ENCODE results near the gene DUSP22.

The DUSP22 gene

DNA sequence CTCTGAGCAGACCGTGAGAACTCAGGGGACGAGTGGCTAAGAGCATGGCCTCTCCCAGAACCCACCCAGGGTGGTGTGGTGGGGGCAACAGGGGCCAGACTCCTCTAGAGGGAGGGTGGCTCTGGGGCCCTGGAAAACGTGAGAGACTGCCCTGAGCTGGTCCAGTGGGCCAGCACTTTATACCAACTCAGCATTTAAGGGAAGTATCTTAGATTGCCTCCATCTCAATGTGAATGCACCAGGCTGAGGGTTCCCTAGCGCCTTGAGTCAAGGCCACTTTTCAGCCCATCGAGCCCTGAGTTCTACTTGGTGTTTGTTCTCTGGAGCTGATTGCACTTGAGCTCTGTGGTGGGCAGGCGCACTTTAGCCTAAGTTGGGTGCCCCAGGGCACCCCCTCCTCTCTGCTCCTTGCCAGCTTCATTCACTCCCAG is 57.2 kb downstream of the DUSP22 start:
- no peak for DNase-seq (ENCODE audit: low read depth in 3 of 3, low spot score in 1 of 3)

- DNase-seq (ENCODE audit: low read depth in 3 of 3, low spot score in 1 of 3): no peak
Observed at GRCh38 chr6:350371-350770, 58.1 kb downstream of the DUSP22 start.

GRCh38 chr6:351011-351866 is 59.0 kb downstream of the DUSP22 start:
- DNase-seq (ENCODE audit: low read depth in 3 of 3, low spot score in 1 of 3): no peak

- no peak for DNase-seq (ENCODE audit: low read depth in 3 of 3, low spot score in 1 of 3)
Observed at GRCh38 chr6:351867-352289, 59.6 kb downstream of the DUSP22 start.

DNA sequence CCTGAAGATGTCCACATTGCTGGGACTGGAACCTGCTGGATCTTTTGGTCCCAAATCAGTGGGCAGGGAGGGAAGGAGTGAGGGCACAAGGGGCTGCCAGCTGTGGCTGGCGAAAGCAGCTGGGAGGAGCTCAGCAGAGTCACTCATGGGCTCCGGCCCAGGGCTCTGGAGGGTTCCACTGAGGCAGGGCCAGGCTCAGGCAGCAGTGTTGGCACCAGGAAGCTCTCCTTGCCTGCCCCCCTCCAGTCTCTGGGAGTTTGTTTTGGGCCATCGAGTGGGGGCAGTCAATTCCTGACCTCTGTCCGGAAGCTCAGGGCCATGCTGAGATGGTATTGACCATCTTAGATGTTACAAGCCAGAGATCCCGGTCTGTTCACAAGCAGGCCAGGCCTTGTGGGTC is 60.2 kb downstream of the DUSP22 start:
- DNase-seq (ENCODE audit: low read depth in 3 of 3, low spot score in 1 of 3): no peak

GRCh38 chr6:352896-353470 is 60.7 kb downstream of the DUSP22 start:
- no peak for DNase-seq (ENCODE audit: low read depth in 3 of 3, low spot score in 1 of 3)

- DNase-seq (ENCODE audit: low read depth in 3 of 3, low spot score in 1 of 3): no peak
Observed at GRCh38 chr6:353642-354614, 61.6 kb downstream of the DUSP22 start.

DNA sequence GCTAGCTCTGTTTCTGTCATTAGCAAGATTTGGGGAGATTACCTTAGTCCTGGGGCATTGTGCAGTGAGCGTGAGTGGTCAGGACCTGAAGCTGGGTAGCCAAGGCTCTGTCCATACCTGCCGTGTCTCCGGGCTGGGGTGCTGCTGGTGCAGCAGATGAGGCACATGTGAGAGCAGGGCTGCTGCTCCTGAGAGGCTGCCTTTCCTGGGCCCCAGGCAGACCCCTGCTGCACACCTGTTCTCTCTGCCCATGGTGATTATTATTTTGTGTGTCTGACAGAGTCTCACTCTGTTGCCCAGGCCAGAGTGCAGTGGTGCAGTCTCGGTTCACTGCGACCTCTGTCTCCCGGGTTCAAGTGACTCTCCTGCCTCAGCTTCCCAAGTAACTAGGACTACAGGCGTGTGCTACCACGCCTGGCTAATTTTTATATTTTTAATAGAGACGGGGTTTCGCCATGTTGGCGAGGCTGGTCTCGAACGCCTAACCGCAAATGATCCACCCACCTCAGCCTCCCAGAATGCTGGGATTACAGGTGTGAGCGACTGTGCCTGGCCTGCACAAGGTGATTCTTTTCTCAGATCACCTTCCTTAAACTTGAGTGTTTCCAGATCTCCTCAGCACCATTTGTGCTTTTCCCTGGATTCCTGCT is 62.5 kb downstream of the DUSP22 start:
- DNase-seq (ENCODE audit: low read depth in 3 of 3, low spot score in 1 of 3): no peak

- no peak for DNase-seq (ENCODE audit: low read depth in 3 of 3, low spot score in 1 of 3)
Observed at GRCh38 chr6:355373-356208, 63.3 kb downstream of the DUSP22 start.

GRCh38 chr6:356828-357251 is 64.6 kb downstream of the DUSP22 start:
- no peak for DNase-seq (ENCODE audit: low read depth in 3 of 3, low spot score in 1 of 3)

DNA sequence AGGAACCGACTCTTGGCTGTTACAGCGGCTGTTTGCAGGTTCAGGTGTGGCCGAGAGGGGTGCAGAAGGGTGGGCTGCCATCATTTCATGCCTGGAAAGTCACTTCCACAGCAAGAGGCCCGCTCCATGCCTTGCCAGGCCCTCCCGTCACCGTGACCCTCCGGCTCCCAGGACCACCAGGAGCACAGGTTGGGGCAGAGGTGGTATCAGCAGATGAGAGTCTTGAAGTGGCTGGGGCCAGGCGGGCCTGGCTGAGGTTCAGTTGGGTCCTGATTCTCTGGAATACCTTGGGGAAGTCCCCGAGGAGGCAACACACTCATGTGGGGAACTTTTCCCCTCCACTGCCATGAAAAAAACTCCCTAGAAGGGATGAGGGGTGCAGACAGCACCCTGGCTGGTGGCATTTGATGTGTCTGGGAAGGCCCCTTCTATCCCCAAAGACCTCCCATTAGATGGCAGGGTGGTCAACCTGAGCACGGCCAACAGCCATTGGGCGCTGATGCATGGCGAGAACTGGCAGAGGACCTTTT is 65.0 kb downstream of the DUSP22 start:
- no peak for DNase-seq (ENCODE audit: low read depth in 3 of 3, low spot score in 1 of 3)

- no peak for DNase-seq (ENCODE audit: low read depth in 3 of 3, low spot score in 1 of 3)
Observed at GRCh38 chr6:357791-358341, 65.6 kb downstream of the DUSP22 start.

- no peak for DNase-seq (ENCODE audit: low read depth in 3 of 3, low spot score in 1 of 3)
Observed at GRCh38 chr6:358432-358831, 66.1 kb downstream of the DUSP22 start.

DNA sequence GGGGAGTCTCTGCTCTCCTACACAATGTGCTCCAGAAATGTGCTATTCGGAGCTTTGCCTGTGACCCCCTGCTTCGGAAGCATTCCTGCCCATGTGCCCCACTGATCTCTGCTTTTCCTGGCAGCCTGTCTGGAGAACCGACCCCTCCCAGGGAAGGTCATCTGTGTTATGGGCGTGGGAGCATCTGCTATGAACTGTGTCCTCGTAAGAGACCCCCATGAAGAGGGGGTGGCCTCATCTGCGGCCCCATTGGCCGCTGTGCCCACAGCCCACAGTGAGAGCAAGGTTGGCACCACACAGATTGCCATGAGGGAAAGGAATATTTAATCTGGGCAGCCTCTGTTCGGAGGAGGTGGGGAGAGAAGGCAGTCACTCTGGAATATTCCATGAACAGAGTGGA is 66.6 kb downstream of the DUSP22 start:
- no peak for DNase-seq (ENCODE audit: low read depth in 3 of 3, low spot score in 1 of 3)

- DNase-seq (ENCODE audit: low read depth in 3 of 3, low spot score in 1 of 3): no peak
Observed at GRCh38 chr6:359261-360035, 67.2 kb downstream of the DUSP22 start.

DNA sequence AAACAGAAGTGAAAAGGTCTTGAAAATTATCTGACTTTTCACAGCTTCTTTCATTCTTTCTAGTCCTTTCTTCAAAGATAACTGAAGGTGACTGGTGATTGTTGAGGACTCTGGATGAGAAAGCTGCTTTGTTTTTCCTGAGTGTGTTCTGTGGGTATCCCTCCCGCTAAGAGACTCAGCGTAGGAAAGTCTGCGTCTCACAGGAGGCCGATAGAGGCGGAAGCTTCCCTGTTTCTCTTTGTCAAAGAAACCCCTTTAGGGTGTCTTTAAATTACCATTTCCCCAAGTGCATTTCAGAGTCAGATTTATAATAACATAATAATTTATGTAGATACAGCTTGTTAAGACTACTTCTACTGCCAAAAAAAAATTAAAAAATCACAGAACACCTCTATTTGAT is 68.1 kb downstream of the DUSP22 start:
- DNase-seq (ENCODE audit: low read depth in 3 of 3, low spot score in 1 of 3): no peak

DNA sequence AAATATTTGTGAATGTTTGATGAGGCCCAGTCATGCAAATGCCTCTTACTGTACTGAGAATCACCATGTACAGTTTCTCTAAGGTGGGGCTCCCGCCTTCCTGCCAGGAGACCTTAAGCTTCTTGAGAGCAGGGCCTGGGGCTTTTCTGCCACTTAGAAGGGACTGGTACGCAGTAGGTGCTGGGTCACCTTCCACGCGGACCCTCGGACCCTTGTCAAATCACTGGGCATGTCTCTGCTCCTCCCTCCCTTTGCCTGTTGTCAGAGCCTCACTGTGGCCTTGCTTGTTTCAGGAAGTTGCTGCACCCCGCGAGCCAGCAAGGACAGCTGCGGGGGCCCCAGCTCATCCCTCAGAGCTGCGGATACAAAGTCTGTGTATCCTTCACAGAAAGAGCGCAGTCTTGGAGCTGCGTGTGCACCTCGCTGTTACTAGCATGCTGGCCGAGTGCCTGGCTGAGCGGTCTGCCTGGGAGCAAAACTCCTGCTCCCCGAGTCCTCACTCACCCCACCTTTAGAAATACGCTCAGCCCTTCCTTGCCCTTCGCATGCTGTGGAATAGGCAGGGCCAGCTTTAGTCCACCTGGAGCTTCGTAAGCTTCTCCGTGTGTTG is 68.6 kb downstream of the DUSP22 start:
- DNase-seq (ENCODE audit: low read depth in 3 of 3, low spot score in 1 of 3): no peak

GRCh38 chr6:361411-362132 is 69.3 kb downstream of the DUSP22 start:
- DNase-seq (ENCODE audit: low read depth in 3 of 3, low spot score in 1 of 3): no peak

All from stimulated activated CD4-positive, alpha-beta T cell treated with anti-CD3 and anti-CD28 coated beads, TNF-alpha, amount 100 ng/mL, for 1 hour (primary cell).